ENCODE data around the gene IPMK. TPM values are rescaled to one million over a fixed set of nuclear protein-coding genes. Genes with fewer than 3 reads are reported as not detected.

Gene IPMK
- total RNA-seq, 4 donors from 2014 or later, result 2.6 to 17.1 (median 12.9) TPM

DNA sequence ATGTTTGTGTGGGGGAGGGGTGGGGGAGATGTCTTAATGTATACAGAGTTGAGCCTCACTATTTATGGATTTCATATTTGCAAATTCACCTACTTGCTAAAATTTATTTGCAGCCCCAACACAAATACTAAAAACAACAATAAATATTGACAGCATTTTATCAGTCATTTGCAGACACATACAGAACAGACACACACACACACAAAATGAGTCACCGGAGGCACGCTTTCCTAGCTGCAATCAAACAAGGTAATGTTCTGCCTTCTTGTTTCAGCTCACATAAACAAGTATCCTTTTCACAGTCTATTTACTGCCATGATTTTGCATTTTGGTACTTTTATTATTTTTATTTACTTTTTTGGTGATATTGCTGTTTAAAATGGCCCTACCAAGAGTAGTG lies 88.5 kb downstream of the IPMK start:
- Histone ChIP-seq H3K27me3 (no peaks in the 10 kb centered on the region), H3K36me3 (no peaks in the 10 kb centered on the region), H3K9me3 (no peaks in the 10 kb centered on the region), H3K4me3 (no peak overlapping the region), H3K27ac (no peak overlapping the region), H3K4me1 (no peaks in the 10 kb centered on the region)
- in situ Hi-C loops (cut with MboI; ENCODE audit: low pct_ligation_motif_present in 1 of 4, low pct_unique_long_range_greater_than_20kb in 1 of 4, low sequenced_read_pairs in 3 of 4) (loop anchor here in 1 of 4 donors (10.0 kb wide), 1 partner anchor 106 kb away; no protein-coding TSS in a partner anchor), intact Hi-C loops (cut with DNase I; ENCODE audit: low total_unique reads) (loop anchor here (5.0 kb wide), 1 partner anchor 113 kb away; no protein-coding TSS in a partner anchor)
- TF ChIP-seq EP300 (IDR thresholded peaks at IDR 0.05; ENCODE audit: low read depth) (no peak), POLR2A (IDR thresholded peaks at IDR 0.05) (no peak), POLR2AphosphoS5 (IDR thresholded peaks at IDR 0.05) (no peak)
- TF ChIP-seq, protein P1, sequence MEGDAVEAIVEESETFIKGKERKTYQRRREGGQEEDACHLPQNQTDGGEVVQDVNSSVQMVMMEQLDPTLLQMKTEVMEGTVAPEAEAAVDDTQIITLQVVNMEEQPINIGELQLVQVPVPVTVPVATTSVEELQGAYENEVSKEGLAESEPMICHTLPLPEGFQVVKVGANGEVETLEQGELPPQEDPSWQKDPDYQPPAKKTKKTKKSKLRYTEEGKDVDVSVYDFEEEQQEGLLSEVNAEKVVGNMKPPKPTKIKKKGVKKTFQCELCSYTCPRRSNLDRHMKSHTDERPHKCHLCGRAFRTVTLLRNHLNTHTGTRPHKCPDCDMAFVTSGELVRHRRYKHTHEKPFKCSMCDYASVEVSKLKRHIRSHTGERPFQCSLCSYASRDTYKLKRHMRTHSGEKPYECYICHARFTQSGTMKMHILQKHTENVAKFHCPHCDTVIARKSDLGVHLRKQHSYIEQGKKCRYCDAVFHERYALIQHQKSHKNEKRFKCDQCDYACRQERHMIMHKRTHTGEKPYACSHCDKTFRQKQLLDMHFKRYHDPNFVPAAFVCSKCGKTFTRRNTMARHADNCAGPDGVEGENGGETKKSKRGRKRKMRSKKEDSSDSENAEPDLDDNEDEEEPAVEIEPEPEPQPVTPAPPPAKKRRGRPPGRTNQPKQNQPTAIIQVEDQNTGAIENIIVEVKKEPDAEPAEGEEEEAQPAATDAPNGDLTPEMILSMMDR (IDR thresholded peaks at IDR 0.05), result no peak
- WGBS, 2 donors (ENCODE audit: low coverage in 1 of 2), result 95 to 100% methylated on average over 2 of the region's 2 CpGs
- no peak for DNase-seq

DNA sequence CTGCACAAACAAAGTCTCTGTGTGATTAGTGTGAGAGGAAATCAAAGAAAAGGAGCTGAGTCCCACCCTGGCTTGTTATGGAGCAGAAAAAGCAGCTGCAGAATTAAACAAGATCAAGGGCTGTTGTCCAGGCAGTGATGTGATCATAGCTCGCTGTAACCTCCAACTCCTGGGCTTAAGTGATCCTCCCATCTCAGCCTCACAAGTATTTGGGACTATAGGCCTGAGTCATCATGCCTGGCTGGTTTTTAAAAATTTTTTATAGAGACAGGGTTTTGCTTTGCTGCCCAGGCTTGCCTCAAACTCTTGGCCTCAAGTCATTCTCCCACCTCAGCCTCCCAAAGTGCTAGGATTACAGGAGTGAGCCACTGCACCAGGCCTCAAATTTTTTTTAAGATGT lies 88.9 kb downstream of the IPMK start:
- 65% methylated on average over 1 of the region's 1 CpG; no CpG with 5 or more reads in 1 of the 2 donors for WGBS, 2 donors (ENCODE audit: low coverage in 1 of 2)
- in situ Hi-C loops (cut with MboI; ENCODE audit: low pct_ligation_motif_present in 1 of 4, low pct_unique_long_range_greater_than_20kb in 1 of 4, low sequenced_read_pairs in 3 of 4) (loop anchor here in 1 of 4 donors (10.0 kb wide), 1 partner anchor 106 kb away; no protein-coding TSS in a partner anchor), intact Hi-C loops (cut with DNase I; ENCODE audit: low total_unique reads) (loop anchor here (5.0 kb wide), 1 partner anchor 113 kb away; no protein-coding TSS in a partner anchor)
- Histone ChIP-seq H3K27me3 (no peaks in the 10 kb centered on the region), H3K36me3 (no peaks in the 10 kb centered on the region), H3K4me3 (no peak overlapping the region), H3K9me3 (no peaks in the 10 kb centered on the region), H3K4me1 (no peaks in the 10 kb centered on the region), H3K27ac (peak overlapping the region in 1 of 4 donors; percentile 19)
- DNase-seq, result no peak
- TF ChIP-seq POLR2A (IDR thresholded peaks at IDR 0.05), result no peak

DNA sequence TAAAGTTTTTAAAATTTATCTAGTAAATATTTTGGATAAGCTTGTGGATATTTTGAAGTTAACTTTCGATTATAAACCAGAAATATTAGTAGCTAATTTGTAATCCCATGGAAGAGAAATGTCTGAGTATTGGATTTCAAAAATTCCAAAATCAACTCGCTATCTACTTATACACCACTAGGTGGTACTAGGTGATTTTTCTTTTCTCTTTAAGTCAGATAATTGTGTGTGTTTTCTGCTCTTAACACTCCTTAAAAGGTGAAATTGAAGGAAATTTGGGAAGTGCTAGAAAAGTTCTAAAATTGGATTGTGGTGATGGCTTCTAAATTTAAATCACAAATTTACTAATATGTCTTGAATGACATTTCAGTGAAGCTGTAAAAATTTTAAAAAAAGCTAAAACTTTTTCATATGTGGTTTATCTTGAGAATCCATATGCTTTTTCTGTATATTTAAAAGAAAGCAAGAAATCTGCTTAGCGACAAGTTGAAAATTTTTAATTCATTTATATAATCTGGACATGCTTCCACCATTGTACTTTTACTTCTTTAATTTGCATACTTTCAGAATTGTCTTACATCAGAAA lies 90.2 kb downstream of the IPMK start:
- no peak for TF ChIP-seq POLR2AphosphoS5 (IDR thresholded peaks at IDR 0.05)
- TF ChIP-seq POLR2A (IDR thresholded peaks at IDR 0.05), result no peak
- TF ChIP-seq, protein P1 (IDR thresholded peaks at IDR 0.05), result peak; percentile 56 to 68 (median 60)
- no peak for TF ChIP-seq EP300 (IDR thresholded peaks at IDR 0.05; ENCODE audit: low read depth)
- WGBS, 2 donors (ENCODE audit: low coverage in 1 of 2), result 21 to 22% methylated on average over 3 of the region's 3 CpGs
- in situ Hi-C loops (cut with MboI; ENCODE audit: low pct_ligation_motif_present in 1 of 4, low pct_unique_long_range_greater_than_20kb in 1 of 4, low sequenced_read_pairs in 3 of 4), result loop anchor here in 1 of 4 donors (10.0 kb wide), 1 partner anchor 107 kb away; no protein-coding TSS in a partner anchor
- Histone ChIP-seq H3K36me3 (no peaks in the 10 kb centered on the region), H3K27me3 (no peaks in the 10 kb centered on the region), H3K27ac (no peak overlapping the region), H3K4me3 (no peak overlapping the region), H3K4me1 (no peaks in the 10 kb centered on the region), H3K9me3 (no peaks in the 10 kb centered on the region)
- intact Hi-C loops (cut with DNase I; ENCODE audit: low total_unique reads), result loop anchor here (5.0 kb wide), 1 partner anchor 115 kb away; no protein-coding TSS in a partner anchor
- DNase-seq, result no peak

DNA sequence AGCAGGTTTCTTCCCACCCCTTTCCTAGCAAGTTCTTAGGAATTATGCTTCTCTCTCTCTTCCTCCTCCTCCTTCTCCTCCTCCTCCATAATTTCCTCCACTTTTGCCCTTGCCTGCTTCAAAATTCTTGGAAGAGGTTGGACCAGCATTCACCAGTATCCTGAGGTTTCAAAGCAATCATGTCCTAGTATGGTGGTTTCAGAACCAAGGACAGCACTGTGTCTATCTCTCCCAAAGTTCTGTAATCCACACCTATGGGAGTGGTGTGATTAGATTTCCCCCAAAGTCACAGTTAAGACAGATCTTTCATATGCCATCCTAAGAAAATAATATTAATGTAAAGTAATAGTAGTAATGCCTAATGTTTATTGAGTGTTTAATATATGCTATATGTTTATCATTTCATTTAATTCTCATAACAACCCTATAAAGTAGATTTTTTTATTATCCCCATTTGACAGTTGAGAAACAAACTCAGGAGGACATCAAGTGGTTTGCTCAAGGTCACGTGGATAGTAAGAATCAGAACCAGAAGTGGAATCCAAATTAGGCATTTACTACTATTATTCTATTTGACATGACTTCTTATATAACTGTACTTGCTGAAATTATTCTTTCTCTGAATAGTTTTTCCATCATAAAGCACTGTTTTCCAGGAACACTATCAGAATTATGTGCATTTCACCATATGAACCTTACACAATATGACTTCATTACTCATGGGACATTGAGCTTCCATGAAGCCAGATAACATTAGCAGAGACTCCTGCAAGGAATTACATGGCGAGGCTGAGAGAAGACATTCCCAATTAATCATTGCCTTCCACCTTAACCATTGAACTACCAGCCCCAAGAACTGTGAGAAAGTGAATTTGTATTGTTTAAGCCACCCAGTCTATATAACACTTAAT lies 91.4 kb downstream of the IPMK start:
- intact Hi-C loops (cut with DNase I; ENCODE audit: low total_unique reads) (loop anchor here (5.0 kb wide), 1 partner anchor 116 kb away; no protein-coding TSS in a partner anchor), in situ Hi-C loops (cut with MboI; ENCODE audit: low pct_ligation_motif_present in 1 of 4, low pct_unique_long_range_greater_than_20kb in 1 of 4, low sequenced_read_pairs in 3 of 4) (loop anchor here in 1 of 4 donors (10.0 kb wide), 1 partner anchor 109 kb away; no protein-coding TSS in a partner anchor)
- WGBS, 2 donors (ENCODE audit: low coverage in 1 of 2), result 29 to 50% methylated on average over 2 of the region's 2 CpGs
- Histone ChIP-seq H3K4me1 (no peaks in the 10 kb centered on the region), H3K36me3 (no peaks in the 10 kb centered on the region), H3K9me3 (no peaks in the 10 kb centered on the region), H3K27ac (no peak overlapping the region), H3K4me3 (no peak overlapping the region), H3K27me3 (no peaks in the 10 kb centered on the region)
- DNase-seq, result no peak
- TF ChIP-seq EP300 (IDR thresholded peaks at IDR 0.05; ENCODE audit: low read depth), result no peak

DNA sequence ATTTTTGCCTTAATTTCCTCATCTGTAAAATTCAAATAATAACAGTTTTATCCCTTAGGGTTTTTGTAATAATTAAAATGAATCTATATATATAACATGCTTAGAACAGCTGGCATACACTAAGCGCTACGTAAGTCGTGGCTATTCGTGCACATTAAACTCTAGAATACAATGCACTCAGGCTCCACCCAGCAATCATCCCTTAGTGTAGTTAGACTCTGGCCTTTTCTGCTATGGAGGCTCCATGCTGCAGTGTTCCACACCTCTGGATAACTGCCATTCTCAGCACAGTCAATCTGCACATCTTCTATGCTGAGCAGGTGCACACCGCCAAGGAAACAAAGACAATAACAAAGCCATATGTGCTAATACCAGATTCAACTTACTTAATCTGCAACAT lies 92.9 kb downstream of the IPMK start:
- WGBS, 2 donors (ENCODE audit: low coverage in 1 of 2), result 51 to 53% methylated on average over 5 of the region's 5 CpGs
- no peaks in the 10 kb centered on the region for H3K4me1 ChIP-seq
- DNase-seq, result peak; percentile 35
- in situ Hi-C loops (cut with MboI; ENCODE audit: low pct_ligation_motif_present in 1 of 4, low pct_unique_long_range_greater_than_20kb in 1 of 4, low sequenced_read_pairs in 3 of 4), result loop anchor here in 1 of 4 donors (10.0 kb wide), 1 partner anchor 110 kb away; no protein-coding TSS in a partner anchor
- intact Hi-C loops (cut with DNase I; ENCODE audit: low total_unique reads), result loop anchor here (5.0 kb wide), 1 partner anchor 117 kb away; no protein-coding TSS in a partner anchor
- no peak overlapping the region for H3K27ac ChIP-seq
- no peak overlapping the region for H3K4me3 ChIP-seq
- H3K9me3 ChIP-seq, result no peaks in the 10 kb centered on the region
- H3K36me3 ChIP-seq, result no peaks in the 10 kb centered on the region
- H3K27me3 ChIP-seq, result no peaks in the 10 kb centered on the region
- TF ChIP-seq, protein P1 (IDR thresholded peaks at IDR 0.05), result no peak

Data from transverse colon (tissue), 4 donors.